ENCODE data around the gene ARMC8.

DNA sequence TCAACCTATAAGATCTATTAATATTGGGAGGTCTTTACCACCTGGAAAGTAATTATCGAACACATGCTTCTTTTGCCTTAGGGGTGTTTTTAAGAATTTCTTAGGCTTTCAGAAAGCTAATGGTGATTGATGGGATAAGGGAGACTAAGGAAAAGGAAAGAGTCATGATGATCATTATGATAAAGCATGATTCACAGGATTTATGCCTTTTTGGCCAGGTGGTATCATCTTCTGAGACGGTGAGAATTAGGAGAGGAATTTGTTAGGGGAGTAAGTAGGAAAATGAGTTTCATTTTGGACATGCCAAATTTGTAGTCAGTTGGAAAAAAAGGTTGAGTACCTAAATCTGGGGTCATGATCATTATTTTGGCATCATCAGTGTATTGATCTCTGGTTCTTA lies 8.9 kb downstream of the ARMC8 start:
- TF ChIP-seq, protein P1, sequence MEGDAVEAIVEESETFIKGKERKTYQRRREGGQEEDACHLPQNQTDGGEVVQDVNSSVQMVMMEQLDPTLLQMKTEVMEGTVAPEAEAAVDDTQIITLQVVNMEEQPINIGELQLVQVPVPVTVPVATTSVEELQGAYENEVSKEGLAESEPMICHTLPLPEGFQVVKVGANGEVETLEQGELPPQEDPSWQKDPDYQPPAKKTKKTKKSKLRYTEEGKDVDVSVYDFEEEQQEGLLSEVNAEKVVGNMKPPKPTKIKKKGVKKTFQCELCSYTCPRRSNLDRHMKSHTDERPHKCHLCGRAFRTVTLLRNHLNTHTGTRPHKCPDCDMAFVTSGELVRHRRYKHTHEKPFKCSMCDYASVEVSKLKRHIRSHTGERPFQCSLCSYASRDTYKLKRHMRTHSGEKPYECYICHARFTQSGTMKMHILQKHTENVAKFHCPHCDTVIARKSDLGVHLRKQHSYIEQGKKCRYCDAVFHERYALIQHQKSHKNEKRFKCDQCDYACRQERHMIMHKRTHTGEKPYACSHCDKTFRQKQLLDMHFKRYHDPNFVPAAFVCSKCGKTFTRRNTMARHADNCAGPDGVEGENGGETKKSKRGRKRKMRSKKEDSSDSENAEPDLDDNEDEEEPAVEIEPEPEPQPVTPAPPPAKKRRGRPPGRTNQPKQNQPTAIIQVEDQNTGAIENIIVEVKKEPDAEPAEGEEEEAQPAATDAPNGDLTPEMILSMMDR (IDR thresholded peaks at IDR 0.05) = no peak
- no peak for TF ChIP-seq POLR2A (IDR thresholded peaks at IDR 0.05)
